CD8-positive, alpha-beta memory T cell (primary cell): ENCODE data around the gene FCMR. TPM values are rescaled to one million over a fixed set of nuclear protein-coding genes. Genes with fewer than 3 reads are reported as not detected.
A peak's percentile ranks its signal among the peaks of the same experiment; 100 is the strongest.

Experiments used
- CTCF ChIA-PET: fragments of 350-600 bp; sonication (Branson Sonifier 250); formaldehyde crosslinking; loops from one replicate; lab custom pipeline; 2021; ENCODE audit warnings: antibody characterized with exemption; lab: Charles Lee
- POLR2A ChIA-PET: fragments of 350-600 bp; sonication (Branson Sonifier 250); formaldehyde crosslinking; loops from one replicate; lab custom pipeline; 2021; ENCODE audit warnings: antibody characterized with exemption; lab: Charles Lee
- DNase-seq, 5 donors: peaks; one replicate each; pipeline versions ENCODE4 v3.0.0 to v3.0.0-alpha.2; 2020 to 2022; ENCODE audit warnings: mixed read lengths in 1 of 5
- H3K27ac ChIP-seq: one replicate; pipeline ENCODE4 v1.7.0; 2013; ENCODE audit warnings: low read depth, mild to moderate bottlenecking, low read length, moderate library complexity
- H3K27me3 ChIP-seq: 2 replicates; pipeline ENCODE4 v1.7.0; 2013; ENCODE audit warnings: low read length, mild to moderate bottlenecking; ENCODE audit not compliant: insufficient read depth, poor library complexity, severe bottlenecking
- H3K36me3 ChIP-seq: 2 replicates; pipeline ENCODE4 v1.7.0; 2013; ENCODE audit warnings: mild to moderate bottlenecking, low read length, moderate library complexity; ENCODE audit not compliant: insufficient read depth
- H3K4me1 ChIP-seq: 2 replicates; pipeline ENCODE4 v1.7.0; 2013; ENCODE audit warnings: mild to moderate bottlenecking, low read length, moderate library complexity; ENCODE audit not compliant: insufficient read depth
- H3K4me3 ChIP-seq: 2 replicates; pipeline ENCODE4 v1.7.0; 2013; ENCODE audit warnings: mild to moderate bottlenecking, low read length
- H3K9me3 ChIP-seq: 2 replicates; pipeline ENCODE4 v1.7.0; 2013; ENCODE audit warnings: mild to moderate bottlenecking, low read length
- H3K27ac Mint-ChIP-seq, 8 donors: one replicate each; pipeline ENCODE4 v1.8.0; 2020 to 2021; ENCODE audit warnings: mixed read lengths in 8 of 8, mild to moderate bottlenecking in 6 of 8, inconsistent platforms in 3 of 8, moderate library complexity in 3 of 8
- H3K27me3 Mint-ChIP-seq, 2 donors: one replicate each; pipeline ENCODE4 v1.8.0; 2020 to 2021; ENCODE audit warnings: mixed read lengths in 2 of 2, mild to moderate bottlenecking in 1 of 2, moderate library complexity in 1 of 2
- H3K36me3 Mint-ChIP-seq, 3 donors: one replicate each; pipeline ENCODE4 v1.8.0; 2020 to 2021; ENCODE audit warnings: mixed read lengths in 3 of 3, inconsistent platforms in 1 of 3, mild to moderate bottlenecking in 1 of 3
- H3K4me1 Mint-ChIP-seq, 3 donors: one replicate each; pipeline ENCODE4 v1.8.0; 2020 to 2021; ENCODE audit warnings: mixed read lengths in 3 of 3, inconsistent platforms in 1 of 3, mild to moderate bottlenecking in 1 of 3
- H3K4me3 Mint-ChIP-seq, 7 donors: one replicate each; pipeline ENCODE4 v1.8.0; 2020 to 2021; ENCODE audit warnings: mixed read lengths in 7 of 7, mild to moderate bottlenecking in 6 of 7, moderate library complexity in 4 of 7, inconsistent platforms in 2 of 7
- H3K9me3 Mint-ChIP-seq, 5 donors: one replicate each; pipeline ENCODE4 v1.8.0; 2020 to 2022; ENCODE audit warnings: mixed read lengths in 5 of 5, mild to moderate bottlenecking in 3 of 5, moderate library complexity in 2 of 5, inconsistent platforms in 1 of 5
- polyA plus RNA-seq: library from polyadenylated mRNA; unstranded; fragments of 300-500 nt; fragmentation: Illumina TruSeq; gene quantifications from one replicate; pipeline ENCODE4 v1.2.3, GENCODE V29; 2021
- total RNA-seq, 2 experiments: library from RNA; stranded (reverse); gene quantifications; one replicate each; pipeline ENCODE4 v1.2.3, GENCODE V29; 2021

FCMR gene
- total and polyA plus RNA-seq, 3 experiments from 2014 or later: 75.1 to 574 (median 75.6) TPM

- CTCF ChIA-PET: interaction anchor here (0.8 to 6.1 kb wide), 25 partner anchors 10 to 276 kb away, joined by 3 to 138 read pairs (median 7); partner anchors contain the start of genes DYRK3, FCMR, IL20 and IL24
- peak overlapping the region in 6 of 8 donors; percentile 43 to 94 (median 88) for H3K27ac Mint-ChIP-seq
- Histone ChIP-seq H3K27ac (no peak overlapping the region), H3K4me1 (peaks cover 89% of the 10 kb centered on the region), H3K9me3 (no peaks in the 10 kb centered on the region), H3K27me3 (no peaks in the 10 kb centered on the region), H3K4me3 (no peak overlapping the region), H3K36me3 (peaks cover 62% of the 10 kb centered on the region)
- peak overlapping the region in 3 of 7 donors; percentile 23 to 72 (median 29) for H3K4me3 Mint-ChIP-seq
- peaks cover 0 to 1% of the 10 kb centered on the region in 2 donors for H3K27me3 Mint-ChIP-seq
- POLR2A ChIA-PET: interaction anchor here (2.6 kb wide), 1 partner anchor 10 kb away, joined by 25 read pairs; the partner anchor contains the start of gene FCMR
- peaks cover 15 to 89% (median 31%) of the 10 kb centered on the region in 3 donors for H3K36me3 Mint-ChIP-seq
- peak in 3 of 5 donors; percentile 21 to 60 (median 42) for DNase-seq
- H3K9me3 Mint-ChIP-seq: no peaks in the 10 kb centered on the region
- H3K4me1 Mint-ChIP-seq: peaks cover 83 to 95% (median 90%) of the 10 kb centered on the region in 3 donors
Measured at GRCh38 chr1:206911064-206911663, 10.6 kb downstream of the FCMR start.

- peaks cover 83 to 95% (median 90%) of the 10 kb centered on the region in 3 donors for H3K4me1 Mint-ChIP-seq
- H3K27me3 ChIP-seq: no peaks in the 10 kb centered on the region
- no peaks in the 10 kb centered on the region for H3K9me3 Mint-ChIP-seq
- peaks cover 5 to 89% (median 32%) of the 10 kb centered on the region in 3 donors for H3K36me3 Mint-ChIP-seq
- H3K4me3 Mint-ChIP-seq: peak overlapping the region in 6 of 7 donors; percentile 10 to 83 (median 44)
- peaks cover 58% of the 10 kb centered on the region for H3K36me3 ChIP-seq
- H3K4me1 ChIP-seq: peaks cover 89% of the 10 kb centered on the region
- H3K9me3 ChIP-seq: no peaks in the 10 kb centered on the region
- H3K4me3 ChIP-seq: peak overlapping the region; percentile 39
- peak overlapping the region in 4 of 8 donors; percentile 3 to 93 (median 44) for H3K27ac Mint-ChIP-seq
- CTCF ChIA-PET: interaction anchor here (1.2 to 4.0 kb wide), 9 partner anchors 9 to 192 kb away, joined by 3 to 26 read pairs (median 11); partner anchors contain the start of gene FCMR
- no peak for DNase-seq
- H3K27me3 Mint-ChIP-seq: no peaks in the 10 kb centered on the region
- POLR2A ChIA-PET: interaction anchor here (1.0 to 3.8 kb wide), 6 partner anchors 10 to 183 kb away, joined by 3 to 22 read pairs (median 5); partner anchors contain the start of gene FCMR
- no peak overlapping the region for H3K27ac ChIP-seq
Measured at GRCh38 chr1:206909883-206910318, 11.8 kb downstream of the FCMR start.

GRCh38 chr1:206909161-206909882, 12.4 kb downstream of the FCMR start:
- H3K4me1 ChIP-seq: peaks cover 89% of the 10 kb centered on the region
- Mint-ChIP-seq H3K4me1 (peaks cover 83 to 95% (median 90%) of the 10 kb centered on the region in 3 donors), H3K27me3 (no peaks in the 10 kb centered on the region), H3K27ac (peak overlapping the region; percentile 3 to 89 (median 72)), H3K36me3 (peaks cover 11 to 89% (median 36%) of the 10 kb centered on the region in 3 donors), H3K4me3 (peak overlapping the region in 6 of 7 donors; percentile 46 to 74 (median 66)), H3K9me3 (no peaks in the 10 kb centered on the region)
- H3K27me3 ChIP-seq: no peaks in the 10 kb centered on the region
- ChIA-PET POLR2A (interaction anchor here (1.0 to 3.8 kb wide), 10 partner anchors 9 to 182 kb away, joined by 3 to 22 read pairs (median 5); partner anchors contain the start of gene FCMR), CTCF (interaction anchor here (0.7 to 4.0 kb wide), 14 partner anchors 9 to 192 kb away, joined by 3 to 26 read pairs (median 5); partner anchors contain the start of gene FCMR)
- H3K4me3 ChIP-seq: peak overlapping the region; percentile 39
- DNase-seq: peak in 4 of 5 donors; percentile 33 to 75 (median 46)
- peaks cover 59% of the 10 kb centered on the region for H3K36me3 ChIP-seq
- H3K9me3 ChIP-seq: no peaks in the 10 kb centered on the region
- H3K27ac ChIP-seq: no peak overlapping the region

GRCh38 chr1:206908038-206908437, 13.7 kb downstream of the FCMR start:
- CTCF ChIA-PET: interaction anchor here (0.8 to 4.0 kb wide), 10 partner anchors 8 to 182 kb away, joined by 3 to 26 read pairs (median 12); partner anchors contain the start of gene FCMR
- no peak overlapping the region for H3K27ac ChIP-seq
- peaks cover 15 to 89% (median 37%) of the 10 kb centered on the region in 3 donors for H3K36me3 Mint-ChIP-seq

GRCh38 chr1:206907304-206907991, 14.3 kb downstream of the FCMR start:
- peak overlapping the region in 3 of 7 donors; percentile 16 to 51 (median 41) for H3K4me3 Mint-ChIP-seq
- Histone ChIP-seq H3K36me3 (peaks cover 55% of the 10 kb centered on the region), H3K27me3 (no peaks in the 10 kb centered on the region), H3K4me1 (peaks cover 77% of the 10 kb centered on the region), H3K27ac (no peak overlapping the region), H3K4me3 (no peak overlapping the region), H3K9me3 (no peaks in the 10 kb centered on the region)
- DNase-seq: no peak
- ChIA-PET POLR2A (interaction anchor here (1.2 to 3.8 kb wide), 2 partner anchors 10 to 15 kb away, joined by 4 to 22 read pairs; partner anchors contain the start of gene FCMR), CTCF (interaction anchor here (0.8 to 4.0 kb wide), 7 partner anchors 11 to 181 kb away, joined by 3 to 19 read pairs (median 14); partner anchors contain the start of gene FCMR)
- H3K27me3 Mint-ChIP-seq: no peaks in the 10 kb centered on the region
- peaks cover 70 to 90% (median 88%) of the 10 kb centered on the region in 3 donors for H3K4me1 Mint-ChIP-seq
- peak overlapping the region in 6 of 8 donors; percentile 47 to 83 (median 66) for H3K27ac Mint-ChIP-seq
- H3K36me3 Mint-ChIP-seq: peaks cover 15 to 89% (median 39%) of the 10 kb centered on the region in 3 donors
- H3K9me3 Mint-ChIP-seq: no peaks in the 10 kb centered on the region

More at GRCh38 chr1:206908038-206908437, 13.7 kb downstream of the FCMR start:
- peak overlapping the region in 7 of 8 donors; percentile 46 to 83 (median 66) for H3K27ac Mint-ChIP-seq
- Histone ChIP-seq H3K4me1 (peaks cover 83% of the 10 kb centered on the region), H3K27me3 (no peaks in the 10 kb centered on the region), H3K4me3 (no peak overlapping the region), H3K9me3 (no peaks in the 10 kb centered on the region), H3K36me3 (peaks cover 61% of the 10 kb centered on the region)
- POLR2A ChIA-PET: interaction anchor here (1.2 to 3.8 kb wide), 6 partner anchors 9 to 171 kb away, joined by 3 to 22 read pairs (median 6); partner anchors contain the start of gene FCMR
- no peak for DNase-seq
- no peaks in the 10 kb centered on the region for H3K27me3 Mint-ChIP-seq
- peaks cover 76 to 92% (median 88%) of the 10 kb centered on the region in 3 donors for H3K4me1 Mint-ChIP-seq
- no peaks in the 10 kb centered on the region for H3K9me3 Mint-ChIP-seq
- H3K4me3 Mint-ChIP-seq: peak overlapping the region in 5 of 7 donors; percentile 7 to 51 (median 41)

GRCh38 chr1:206905295-206906164, 16.2 kb downstream of the FCMR start:
- H3K27ac ChIP-seq: no peak overlapping the region
- peaks cover 70% of the 10 kb centered on the region for H3K4me1 ChIP-seq
- CTCF ChIA-PET: interaction anchor here (0.6 to 3.9 kb wide), 8 partner anchors 13 to 242 kb away, joined by 3 to 18 read pairs (median 4); partner anchors contain the start of gene FCMR
- H3K36me3 ChIP-seq: peaks cover 39% of the 10 kb centered on the region
- Mint-ChIP-seq H3K4me1 (peaks cover 65 to 85% (median 76%) of the 10 kb centered on the region in 3 donors), H3K9me3 (no peaks in the 10 kb centered on the region), H3K4me3 (peak overlapping the region; percentile 0 to 69 (median 51)), H3K27ac (peak overlapping the region; percentile 42 to 91 (median 85)), H3K27me3 (no peaks in the 10 kb centered on the region), H3K36me3 (peaks cover 15 to 84% (median 35%) of the 10 kb centered on the region in 3 donors)
- POLR2A ChIA-PET: interaction anchor here (0.6 to 2.2 kb wide), 4 partner anchors 10 to 171 kb away, joined by 3 to 10 read pairs (median 3); partner anchors contain the start of gene FCMR
- H3K9me3 ChIP-seq: no peaks in the 10 kb centered on the region
- H3K27me3 ChIP-seq: no peaks in the 10 kb centered on the region
- H3K4me3 ChIP-seq: no peak overlapping the region
- DNase-seq: peak in 1 of 5 donors; percentile 63
